HUES64 (cell line): ENCODE results near the gene COMMD10.

Source experiments
- H3K27ac ChIP-seq: 2 replicates; pipeline ENCODE4 v1.7.0; 2013; ENCODE audit warnings: low read depth, low read length, inconsistent platforms
- H3K27me3 ChIP-seq: 2 replicates; pipeline ENCODE4 v1.6.1; 2013; ENCODE audit warnings: mild to moderate bottlenecking, low read length; ENCODE audit not compliant: insufficient read depth
- H3K36me3 ChIP-seq: 2 replicates; pipeline ENCODE4 v1.6.1; 2013; ENCODE audit warnings: mild to moderate bottlenecking, low read length; ENCODE audit not compliant: insufficient read depth
- H3K4me1 ChIP-seq: 2 replicates; pipeline ENCODE4 v1.6.1; 2013; ENCODE audit warnings: mild to moderate bottlenecking, low read length, moderate library complexity; ENCODE audit not compliant: insufficient read depth
- H3K4me3 ChIP-seq: 2 replicates; pipeline ENCODE4 v1.5.1; 2013; ENCODE audit warnings: mild to moderate bottlenecking, low read length, moderate library complexity
- H3K9ac ChIP-seq: 2 replicates; pipeline ENCODE4 v1.6.1; 2013; ENCODE audit warnings: mild to moderate bottlenecking, low read depth, low read length
- H3K9me3 ChIP-seq: 2 replicates; pipeline ENCODE4 v1.6.1; 2013; ENCODE audit warnings: low read depth, low read length; ENCODE audit not compliant: insufficient read depth
- WGBS: fragments of 150-250, 120-280 bp; methylation state at CpG from one replicate; pipeline ENCODE4 v1.1.7; 2013; ENCODE audit warnings: missing lambda C conversion rate; 5-methylcytosine and 5-hydroxymethylcytosine counted together

Gene COMMD10

GRCh38 chr5:116216246-116216645 lies 131.4 kb downstream of the COMMD10 start:
- Histone ChIP-seq H3K4me1 (peaks cover 5% of the 10 kb centered on the region; the same call in 1 of the 2 replicates), H3K27me3 (no peaks in the 10 kb centered on the region), H3K36me3 (no peaks in the 10 kb centered on the region), H3K9me3 (no peaks in the 10 kb centered on the region), H3K9ac (no peak overlapping the region), H3K4me3 (no peak overlapping the region), H3K27ac (no peak overlapping the region)
- 98% methylated on average over 5 of the region's 5 CpGs for WGBS

- no peak overlapping the region for H3K4me3 ChIP-seq
- H3K4me1 ChIP-seq, result 0 out of 2 replicates have a peak, but pooled peaks cover 6% of the 10 kb centered on the region
- H3K9me3 ChIP-seq, result no peaks in the 10 kb centered on the region
Observed at GRCh38 chr5:116225281-116225922, 140.6 kb downstream of the COMMD10 start.

GRCh38 chr5:116229131-116229689 lies 144.4 kb downstream of the COMMD10 start:
- Histone ChIP-seq H3K9ac (no peak overlapping the region), H3K36me3 (no peaks in the 10 kb centered on the region), H3K4me1 (0 out of 2 replicates have a peak, but pooled peaks cover 6% of the 10 kb centered on the region), H3K27ac (no peak overlapping the region), H3K9me3 (no peaks in the 10 kb centered on the region), H3K27me3 (no peaks in the 10 kb centered on the region), H3K4me3 (no peak overlapping the region)
- WGBS, result 65% methylated on average over 3 of the region's 3 CpGs

More at GRCh38 chr5:116225281-116225922, 140.6 kb downstream of the COMMD10 start:
- Histone ChIP-seq H3K27me3 (no peaks in the 10 kb centered on the region), H3K27ac (no peak overlapping the region), H3K36me3 (no peaks in the 10 kb centered on the region), H3K9ac (no peak overlapping the region)

- WGBS, result 100% methylated on average over 2 of the region's 2 CpGs
- H3K9me3 ChIP-seq, result no peaks in the 10 kb centered on the region
- no peak overlapping the region for H3K27ac ChIP-seq
- no peaks in the 10 kb centered on the region for H3K36me3 ChIP-seq
- H3K4me1 ChIP-seq, result 0 out of 2 replicates have a peak, but pooled peaks cover 6% of the 10 kb centered on the region
- H3K27me3 ChIP-seq, result no peaks in the 10 kb centered on the region
- no peak overlapping the region for H3K4me3 ChIP-seq
- no peak overlapping the region for H3K9ac ChIP-seq
Observed at GRCh38 chr5:116231288-116231687, 146.5 kb downstream of the COMMD10 start.

GRCh38 chr5:116234681-116235080 lies 149.9 kb downstream of the COMMD10 start:
- no peaks in the 10 kb centered on the region for H3K27me3 ChIP-seq
- 96% methylated on average over 4 of the region's 7 CpGs for WGBS

GRCh38 chr5:116237917-116238500 lies 153.2 kb downstream of the COMMD10 start:
- H3K27me3 ChIP-seq, result no peaks in the 10 kb centered on the region
- no peaks in the 10 kb centered on the region for H3K4me1 ChIP-seq
- no peak overlapping the region for H3K4me3 ChIP-seq
- H3K36me3 ChIP-seq, result no peaks in the 10 kb centered on the region
- no peak overlapping the region for H3K27ac ChIP-seq
- H3K9me3 ChIP-seq, result no peaks in the 10 kb centered on the region
- H3K9ac ChIP-seq, result no peak overlapping the region
- 88% methylated on average over 3 of the region's 3 CpGs for WGBS

More at GRCh38 chr5:116234681-116235080, 149.9 kb downstream of the COMMD10 start:
- H3K27ac ChIP-seq, result no peak overlapping the region
- no peaks in the 10 kb centered on the region for H3K36me3 ChIP-seq
- H3K9me3 ChIP-seq, result no peaks in the 10 kb centered on the region
- H3K9ac ChIP-seq, result no peak overlapping the region
- no peak overlapping the region for H3K4me3 ChIP-seq
- no peaks in the 10 kb centered on the region for H3K4me1 ChIP-seq

- Histone ChIP-seq H3K9ac (no peak overlapping the region), H3K9me3 (0 out of 2 replicates have a peak, but pooled peaks cover 2% of the 10 kb centered on the region), H3K4me3 (no peak overlapping the region), H3K4me1 (no peaks in the 10 kb centered on the region), H3K36me3 (no peaks in the 10 kb centered on the region), H3K27ac (no peak overlapping the region), H3K27me3 (no peaks in the 10 kb centered on the region)
- WGBS, result 100% methylated on average over 1 of the region's 1 CpG
Observed at GRCh38 chr5:116242343-116242742, 157.5 kb downstream of the COMMD10 start.

- Histone ChIP-seq H3K9ac (no peak overlapping the region), H3K9me3 (0 out of 2 replicates have a peak, but pooled peaks cover 2% of the 10 kb centered on the region), H3K27ac (no peak overlapping the region), H3K27me3 (no peaks in the 10 kb centered on the region), H3K4me3 (no peak overlapping the region), H3K4me1 (no peaks in the 10 kb centered on the region), H3K36me3 (no peaks in the 10 kb centered on the region)
- 95% methylated on average over 2 of the region's 3 CpGs for WGBS
Observed at GRCh38 chr5:116248432-116248831, 163.6 kb downstream of the COMMD10 start.

- 0 out of 2 replicates have a peak, but pooled peaks cover 2% of the 10 kb centered on the region for H3K9me3 ChIP-seq
- no peaks in the 10 kb centered on the region for H3K4me1 ChIP-seq
- H3K27me3 ChIP-seq, result no peaks in the 10 kb centered on the region
- no peaks in the 10 kb centered on the region for H3K36me3 ChIP-seq
- H3K9ac ChIP-seq, result no peak overlapping the region
- H3K27ac ChIP-seq, result no peak overlapping the region
- no peak overlapping the region for H3K4me3 ChIP-seq
Observed at GRCh38 chr5:116249648-116250047, 164.8 kb downstream of the COMMD10 start.

- H3K27me3 ChIP-seq, result no peaks in the 10 kb centered on the region
- H3K4me3 ChIP-seq, result no peak overlapping the region
- H3K9ac ChIP-seq, result no peak overlapping the region
- H3K4me1 ChIP-seq, result peaks cover 7% of the 10 kb centered on the region
- H3K27ac ChIP-seq, result no peak overlapping the region
- WGBS, result 96% methylated on average over 1 of the region's 1 CpG
- H3K9me3 ChIP-seq, result no peaks in the 10 kb centered on the region
- H3K36me3 ChIP-seq, result no peaks in the 10 kb centered on the region
Observed at GRCh38 chr5:116256717-116257116, 171.9 kb downstream of the COMMD10 start.

- WGBS, result 98% methylated on average over 3 of the region's 3 CpGs
Observed at GRCh38 chr5:116265471-116265870, 180.6 kb downstream of the COMMD10 start.

More at GRCh38 chr5:116265471-116265870, 180.6 kb downstream of the COMMD10 start:
- Histone ChIP-seq H3K4me3 (no peak overlapping the region), H3K9ac (no peak overlapping the region), H3K9me3 (no peaks in the 10 kb centered on the region), H3K27me3 (no peaks in the 10 kb centered on the region), H3K36me3 (no peaks in the 10 kb centered on the region), H3K4me1 (peaks cover 12% of the 10 kb centered on the region), H3K27ac (no peak overlapping the region)
